ELR (cell line): ENCODE measurements around the gene CD177.
"Not testable (repeated sequence)": the region's sequence is repeated elsewhere in the genome, so short reads cannot be mapped to it uniquely, and the experiment has no call there.

Experiments
- DNase-seq: peaks from one replicate; pipeline ENCODE4 v3.0.0-alpha.2; 2015; ENCODE audit warnings: low read depth

The CD177 gene

GRCh38 chr19:43353606-43354304, at the start of gene CD177:
TSS of gene CD177 (plus strand) at chr19:43353686. CDS start at chr19:43353715, 29 bp downstream.
- no peak for DNase-seq

GRCh38 chr19:43305642-43306041, 47.8 kb upstream of the CD177 start:
- DNase-seq = no peak

- DNase-seq = peak; percentile 63
Observed at GRCh38 chr19:43306097-43306496, 47.4 kb upstream of the CD177 start.

- no peak for DNase-seq
Observed at GRCh38 chr19:43308244-43308815, 45.2 kb upstream of the CD177 start.

DNA sequence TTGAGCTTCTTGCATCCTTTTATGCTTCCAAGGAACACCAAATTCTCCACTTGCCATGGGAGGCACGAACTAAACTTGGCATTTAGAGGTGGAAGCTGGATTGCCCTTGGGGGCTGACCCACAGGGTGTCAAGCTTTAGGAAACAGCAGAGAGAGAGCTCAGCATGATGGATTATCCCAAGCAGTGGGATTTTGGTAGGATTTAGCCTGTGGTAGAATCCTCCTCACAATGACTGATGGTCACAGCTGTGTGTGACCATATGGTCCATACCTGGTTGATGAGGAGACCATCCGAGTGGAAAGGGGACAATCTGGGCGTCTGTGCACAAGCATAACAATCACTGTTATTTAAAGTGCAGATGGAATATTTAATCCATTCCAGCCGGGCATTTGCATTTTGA, 44.0 kb upstream of the CD177 start:
- DNase-seq = no peak

DNA sequence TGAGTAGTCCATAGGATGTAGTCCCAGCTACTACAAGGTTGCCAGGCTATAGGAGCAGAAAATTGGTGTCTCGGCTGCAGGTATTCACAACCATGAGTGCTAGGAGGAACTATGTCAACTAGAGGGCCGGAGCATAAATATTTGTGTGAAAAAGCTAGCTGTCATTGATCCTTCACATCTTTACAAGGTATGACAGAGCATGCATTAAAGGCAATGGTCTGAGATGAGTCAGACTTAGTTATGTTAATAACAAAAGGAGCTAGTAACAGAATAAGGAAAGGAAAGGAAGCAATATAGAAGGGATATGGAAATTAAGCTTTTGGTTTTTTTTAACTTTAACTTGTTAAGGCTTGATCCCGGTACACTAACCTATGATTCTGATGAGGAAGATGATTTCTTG, 43.3 kb upstream of the CD177 start:
- DNase-seq = peak; percentile 47

DNA sequence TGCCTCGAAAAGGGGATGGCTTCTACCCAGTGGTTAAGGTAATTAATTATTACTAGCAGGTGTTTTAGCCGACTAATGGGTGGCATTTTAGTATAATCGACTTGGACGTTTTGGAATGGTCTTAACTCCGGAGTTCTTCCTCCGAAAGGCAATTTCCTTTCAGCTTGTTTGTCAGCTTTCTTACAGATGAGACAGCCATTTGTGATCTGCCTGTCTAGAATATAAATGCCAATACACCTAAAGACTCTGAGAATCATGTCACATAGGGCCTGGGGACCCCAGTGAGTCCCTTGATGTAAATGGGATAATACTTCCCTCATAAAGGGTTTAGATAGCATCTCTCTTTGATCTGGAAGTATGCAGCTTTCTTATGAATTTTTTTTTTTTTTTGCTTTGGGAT, 42.2 kb upstream of the CD177 start:
- no peak for DNase-seq

- DNase-seq = peak; percentile 40
Observed at GRCh38 chr19:43311706-43312105, 41.8 kb upstream of the CD177 start.

GRCh38 chr19:43313711-43314495, 39.6 kb upstream of the CD177 start:
- no peak for DNase-seq

- DNase-seq = no peak
Observed at GRCh38 chr19:43315851-43316250, 37.6 kb upstream of the CD177 start.

DNA sequence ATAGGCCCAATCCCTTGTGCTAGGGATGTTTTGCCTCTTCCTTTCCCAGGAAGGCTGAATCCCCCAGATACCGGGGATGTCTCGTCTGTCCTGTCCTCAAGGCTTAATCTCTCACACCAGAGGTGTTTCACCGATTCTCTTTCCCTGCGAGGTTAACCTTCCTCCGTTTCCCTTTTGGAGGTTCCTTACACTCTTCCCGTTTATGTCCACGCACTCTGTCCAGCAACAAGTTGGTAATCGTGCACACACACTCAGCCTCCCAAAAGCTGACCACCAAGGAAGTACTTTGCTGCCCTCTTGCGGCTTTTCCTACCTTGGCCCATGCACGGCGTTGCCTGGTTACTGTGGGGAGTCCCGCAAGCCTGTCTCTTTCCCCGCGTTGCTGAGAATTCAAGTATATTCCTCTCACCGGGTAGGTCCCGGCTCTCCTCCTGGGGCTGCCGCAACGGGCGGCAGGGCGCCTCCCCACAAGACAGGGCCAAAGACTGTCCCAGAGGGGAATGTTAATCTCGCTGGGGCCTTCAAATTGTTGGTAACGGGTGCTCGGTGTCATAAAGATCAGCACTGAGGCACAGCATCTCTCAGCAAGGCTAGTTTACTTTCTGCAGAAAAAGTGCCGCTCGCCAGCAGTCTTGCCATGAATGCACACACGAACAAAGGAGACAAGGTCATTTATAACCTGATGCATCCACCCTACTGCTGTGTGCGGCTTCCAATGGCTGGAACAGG, 36.7 kb upstream of the CD177 start:
- DNase-seq = peak; percentile 74

- DNase-seq = no peak
Observed at GRCh38 chr19:43318203-43318602, 35.3 kb upstream of the CD177 start.

GRCh38 chr19:43318796-43319314, 34.6 kb upstream of the CD177 start:
- no peak for DNase-seq

DNA sequence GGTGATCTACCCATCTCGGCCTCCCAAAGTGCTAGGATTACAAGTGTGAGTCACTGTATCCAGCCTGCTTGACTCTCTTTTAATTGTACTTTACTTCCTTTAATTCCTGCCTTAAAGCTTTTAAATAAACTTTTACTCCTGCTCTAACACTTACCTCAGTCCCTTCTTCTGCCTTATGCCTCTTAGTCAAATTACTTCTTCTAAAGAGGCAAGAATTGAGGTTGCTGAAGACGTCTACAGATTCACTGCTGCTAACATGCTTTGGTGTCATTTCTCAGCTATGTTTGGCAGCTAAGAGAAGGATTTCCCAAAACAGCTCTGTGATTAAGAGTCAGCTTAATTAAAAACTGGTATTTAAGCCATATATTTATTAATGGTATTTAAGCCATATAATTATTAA, 32.9 kb upstream of the CD177 start:
- no peak for DNase-seq

DNA sequence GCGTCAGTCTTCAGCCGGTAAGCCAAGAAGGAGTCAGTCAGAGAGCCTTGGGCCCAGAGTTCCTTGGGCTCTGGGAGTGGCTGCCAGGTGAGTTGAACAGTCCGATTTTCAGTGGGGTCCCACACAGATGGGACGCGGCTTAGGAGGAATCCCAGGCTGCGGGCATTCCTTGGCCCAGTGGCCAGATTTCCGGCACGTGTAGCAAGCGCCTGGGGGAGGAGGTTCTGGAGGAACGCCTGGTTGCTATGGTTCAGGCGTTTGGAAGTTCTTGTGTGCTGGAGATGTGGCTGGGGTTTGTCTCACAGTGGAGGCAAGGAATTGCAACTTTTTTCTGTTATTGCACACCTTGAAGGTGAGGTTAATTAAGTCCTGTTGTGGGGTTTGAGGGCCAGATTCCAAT, 26.7 kb upstream of the CD177 start:
- DNase-seq = not testable (repeated sequence)

- not testable (repeated sequence) for DNase-seq
Observed at GRCh38 chr19:43328561-43328960, 24.9 kb upstream of the CD177 start.

- DNase-seq = not testable (repeated sequence)
Observed at GRCh38 chr19:43329049-43329448, 24.4 kb upstream of the CD177 start.

- DNase-seq = no peak
Observed at GRCh38 chr19:43329989-43330388, 23.5 kb upstream of the CD177 start.

DNA sequence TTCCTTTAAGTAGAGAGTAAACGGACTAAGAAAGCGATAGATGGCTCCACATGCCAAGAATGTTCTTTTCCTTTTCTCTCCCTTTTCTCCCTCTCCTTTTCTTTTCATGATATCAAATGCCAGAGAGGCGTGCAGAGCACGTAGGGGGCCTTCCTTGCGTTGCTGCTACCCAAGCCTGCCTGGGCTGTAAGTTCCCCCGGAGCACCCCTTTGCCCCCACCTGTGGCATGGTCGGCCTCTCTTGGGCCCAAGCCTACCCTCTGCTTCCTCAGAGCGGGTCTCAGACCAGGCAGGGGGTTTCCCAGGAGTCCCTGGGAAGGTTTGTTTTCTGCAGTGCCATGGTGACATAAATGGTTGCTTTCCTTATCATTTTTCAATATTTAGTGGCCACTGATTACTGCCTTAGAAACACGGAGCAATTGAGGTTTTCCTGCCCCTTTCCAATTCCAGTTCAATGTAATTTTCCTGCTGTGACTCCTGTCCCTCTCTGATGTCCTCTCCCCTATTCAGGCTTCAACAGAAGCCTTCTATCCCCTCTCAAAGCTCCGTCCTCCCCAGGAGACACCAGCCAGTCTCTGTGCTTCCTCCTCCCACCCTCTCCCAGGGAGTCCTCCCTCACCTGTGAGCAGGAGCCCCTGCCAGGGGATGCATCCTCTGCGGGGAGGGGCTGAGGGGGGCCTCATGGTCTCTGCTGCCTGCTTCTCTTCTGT, 22.6 kb upstream of the CD177 start:
- DNase-seq = no peak

- DNase-seq = no peak
Observed at GRCh38 chr19:43331435-43332010, 22.0 kb upstream of the CD177 start.
